Fibroblast of the aortic adventitia (primary cell): ENCODE measurements around the gene AKR1C1. TPM values are rescaled to one million over a fixed set of nuclear protein-coding genes. Genes with fewer than 3 reads are reported as not detected.
"Not testable (repeated sequence)": the region's sequence is repeated elsewhere in the genome, so short reads cannot be mapped to it uniquely, and the experiment has no call there.

Experiments used
- DNase-seq: peaks from one replicate; pipeline ENCODE4 v3.0.0-alpha.2; 2010; ENCODE audit warnings: low read depth
- H3K4me3 ChIP-seq: 2 replicates; pipeline ENCODE4 v1.5.1; 2011; ENCODE audit warnings: low read depth, mild to moderate bottlenecking, control low read depth, low read length, moderate library complexity
- small RNA-seq: library from RNA; depleted of rRNA; stranded (forward); fragments of <200 nt; gene quantifications from one replicate; pipeline ENCODE3, GENCODE V24; 2012
- total RNA-seq: library from RNA; depleted of rRNA; stranded (reverse); fragments of >200 nt; gene quantifications from 2 replicates; pipeline ENCODE4 v1.2.3, GENCODE V29; 2012; ENCODE audit warnings: low replicate concordance
- TF ChIP-seq, protein P1 (sequence below): IDR thresholded peaks from 2 replicates; pipeline ENCODE4 v1.5.1; 2011; ENCODE audit warnings: mild to moderate bottlenecking, low read length, control low read depth, inconsistent platforms; ENCODE audit not compliant: insufficient read depth

AKR1C1 gene
- total RNA-seq, 1 donor = 355 TPM

GRCh38 chr10:5023177-5023805 lies 60.1 kb downstream of the AKR1C1 start:
- no peak for DNase-seq
- TF ChIP-seq, protein P1, sequence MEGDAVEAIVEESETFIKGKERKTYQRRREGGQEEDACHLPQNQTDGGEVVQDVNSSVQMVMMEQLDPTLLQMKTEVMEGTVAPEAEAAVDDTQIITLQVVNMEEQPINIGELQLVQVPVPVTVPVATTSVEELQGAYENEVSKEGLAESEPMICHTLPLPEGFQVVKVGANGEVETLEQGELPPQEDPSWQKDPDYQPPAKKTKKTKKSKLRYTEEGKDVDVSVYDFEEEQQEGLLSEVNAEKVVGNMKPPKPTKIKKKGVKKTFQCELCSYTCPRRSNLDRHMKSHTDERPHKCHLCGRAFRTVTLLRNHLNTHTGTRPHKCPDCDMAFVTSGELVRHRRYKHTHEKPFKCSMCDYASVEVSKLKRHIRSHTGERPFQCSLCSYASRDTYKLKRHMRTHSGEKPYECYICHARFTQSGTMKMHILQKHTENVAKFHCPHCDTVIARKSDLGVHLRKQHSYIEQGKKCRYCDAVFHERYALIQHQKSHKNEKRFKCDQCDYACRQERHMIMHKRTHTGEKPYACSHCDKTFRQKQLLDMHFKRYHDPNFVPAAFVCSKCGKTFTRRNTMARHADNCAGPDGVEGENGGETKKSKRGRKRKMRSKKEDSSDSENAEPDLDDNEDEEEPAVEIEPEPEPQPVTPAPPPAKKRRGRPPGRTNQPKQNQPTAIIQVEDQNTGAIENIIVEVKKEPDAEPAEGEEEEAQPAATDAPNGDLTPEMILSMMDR = no peak
- H3K4me3 ChIP-seq = no peak overlapping the region

DNA sequence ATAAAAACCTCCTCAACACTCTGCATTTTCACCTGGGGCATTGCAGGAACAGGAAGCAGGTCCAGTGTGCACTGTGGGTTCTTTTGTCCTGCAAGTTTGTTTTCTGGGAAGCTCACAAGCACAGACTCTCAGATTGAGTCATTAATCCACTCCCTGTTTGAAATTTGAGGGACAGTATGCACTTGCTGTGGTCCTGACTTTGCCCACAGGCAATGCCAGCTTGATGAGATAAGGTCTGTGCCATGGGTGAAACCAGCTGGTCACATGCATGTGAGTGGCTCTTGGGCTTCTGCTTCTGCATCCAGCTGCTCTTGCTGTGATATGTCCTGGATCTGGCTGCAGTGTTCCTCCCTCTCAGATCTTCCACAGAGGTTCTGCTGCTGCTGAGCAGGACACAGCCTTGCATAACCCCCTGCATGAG lies 62.3 kb downstream of the AKR1C1 start:
- not testable (repeated sequence) for DNase-seq

GRCh38 chr10:5030989-5031388 lies 67.8 kb downstream of the AKR1C1 start:
- DNase-seq = no peak
- H3K4me3 ChIP-seq = no peak overlapping the region
- TF ChIP-seq, protein P1 = no peak

More for the DNA sequence above, 62.3 kb downstream of the AKR1C1 start:
- not testable (repeated sequence) for H3K4me3 ChIP-seq

DNA sequence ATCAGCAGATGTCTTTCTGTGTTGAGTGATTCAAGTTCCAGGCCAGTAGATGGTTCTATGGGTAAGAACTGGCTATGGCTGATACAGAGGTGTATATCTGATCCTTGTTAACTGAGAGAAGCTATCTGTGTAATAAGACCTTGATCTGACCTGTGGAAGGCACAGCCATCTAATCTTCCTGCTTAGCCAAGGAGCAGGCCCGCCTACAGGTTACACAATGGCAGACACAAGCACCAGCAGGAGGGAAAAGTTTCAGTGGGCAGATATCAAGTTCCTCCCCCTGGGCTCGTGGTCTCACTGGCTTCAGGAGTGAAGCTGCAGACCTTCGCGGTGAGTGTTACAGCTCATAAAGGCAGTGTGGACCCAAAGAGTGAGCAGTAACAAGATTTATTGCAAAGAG lies 68.4 kb downstream of the AKR1C1 start:
- DNase-seq, H3K4me3 ChIP-seq: not testable (repeated sequence)

- H3K4me3 ChIP-seq, DNase-seq: not testable (repeated sequence)
Measured at GRCh38 chr10:5032444-5032843, 69.2 kb downstream of the AKR1C1 start.

Small RNA genes lying within 50 kb of the gene (small RNA-seq; reads per million reads assigned to genes)
- gene RF00096 = not detected

Other genes starting within 250 kb of the AKR1C1 start
- gene AKR1E2, start 137.2 kb upstream of the AKR1C1 start, total RNA-seq = 1.3 and 4.6 TPM in 2 replicates
- gene AKR1C2, start 40.4 kb downstream of the AKR1C1 start, total RNA-seq = 48.2 and 376 TPM in 2 replicates
- gene AKR1C3, start 131.0 kb downstream of the AKR1C1 start, total RNA-seq = 74.2 and 169 TPM in 2 replicates
- gene AKR1C8, start 221.7 kb downstream of the AKR1C1 start, total RNA-seq = not detected in 2 replicates
- not detected in 2 replicates for gene AKR1C4, start 233.4 kb downstream of the AKR1C1 start, total RNA-seq